IMR-90 (cell line): ENCODE results near the gene SPTB. TPM values are rescaled to one million over a fixed set of nuclear protein-coding genes. Genes with fewer than 3 reads are reported as not detected.

ENCODE experiments used
- ATAC-seq: fragments of 200-7000 bp; cut with Tn5 transposase; 2 replicates; pipeline ENCODE4 v1.9.1; 2020; ENCODE audit warnings: low read depth, mild to moderate bottlenecking, moderate library complexity
- BruUV-seq: library from RNA; stranded (reverse); fragments of 400-500 nt; replicated peaks from 2 replicates; lab custom pipeline; 2021; lab: Mats Ljungman, UMichigan
- CTCF ChIA-PET: fragments of 300-600 bp; formaldehyde crosslinking; extraction: SDS; loops from one replicate; lab custom pipeline; 2021; ENCODE audit warnings: antibody characterized with exemption; lab: Yijun Ruan, JAX
- POLR2A ChIA-PET: fragments of 300-600 bp; sonication (Branson Sonifier 250); formaldehyde crosslinking; loops from one replicate; lab custom pipeline; 2022; ENCODE audit warnings: antibody characterized with exemption; ENCODE audit not compliant: unreplicated experiment; lab: Charles Lee
- DNase-seq: peaks from one replicate; pipeline ENCODE4 v3.0.0; 2013
- H2AFZ ChIP-seq: replicated peaks from 2 replicates; pipeline ENCODE3; 2013; ENCODE audit warnings: low read length, mild to moderate bottlenecking; ENCODE audit not compliant: poor library complexity
- H2AK5ac ChIP-seq: 2 replicates; pipeline ENCODE4 v1.6.1; 2013; ENCODE audit warnings: low read depth, low read length, inconsistent platforms
- H2AK9ac ChIP-seq: replicated peaks from 2 replicates; pipeline ENCODE3; 2013; ENCODE audit warnings: mild to moderate bottlenecking, low read depth, low read length, moderate library complexity; ENCODE audit not compliant: poor library complexity
- H2BK120ac ChIP-seq: 2 replicates; pipeline ENCODE4 v1.6.1; 2013; ENCODE audit warnings: low read depth, low read length, inconsistent platforms
- H2BK15ac ChIP-seq: 3 replicates; pipeline ENCODE4 v1.6.1; 2013; ENCODE audit warnings: low read depth, low read length, inconsistent platforms
- H2BK20ac ChIP-seq: 2 replicates; pipeline ENCODE4 v1.6.1; 2013; ENCODE audit warnings: low read depth, mild to moderate bottlenecking, inconsistent platforms, low read length, moderate library complexity
- H2BK5ac ChIP-seq: 2 replicates; pipeline ENCODE4 v1.6.1; 2013; ENCODE audit warnings: mild to moderate bottlenecking, low read depth, low read length, inconsistent platforms; ENCODE audit not compliant: poor library complexity, severe bottlenecking
- H3K14ac ChIP-seq: replicated peaks from 2 replicates; pipeline ENCODE4 v1.6.1; 2013; ENCODE audit warnings: low read depth, low read length, inconsistent platforms
- H3K18ac ChIP-seq: 2 replicates; pipeline ENCODE4 v1.6.1; 2013; ENCODE audit warnings: low read depth, low read length, control low read depth
- H3K23ac ChIP-seq: 2 replicates; pipeline ENCODE4 v1.6.1; 2013; ENCODE audit warnings: low read depth, low read length, inconsistent platforms
- H3K27ac ChIP-seq: 2 replicates; pipeline ENCODE4 v1.5.1; 2013; ENCODE audit warnings: mild to moderate bottlenecking, control low read depth, low read length; ENCODE audit not compliant: insufficient read depth
- H3K27me3 ChIP-seq: 2 replicates; pipeline ENCODE4 v1.6.1; 2013; ENCODE audit warnings: low read length; ENCODE audit not compliant: control insufficient read depth, insufficient read depth
- H3K36me3 ChIP-seq: 2 replicates; pipeline ENCODE4 v1.6.1; 2013; ENCODE audit warnings: low read length, mixed read lengths; ENCODE audit not compliant: control insufficient read depth, insufficient read depth
- H3K4ac ChIP-seq: 2 replicates; pipeline ENCODE4 v1.6.1; 2013; ENCODE audit warnings: low read depth, low read length, inconsistent platforms
- H3K4me1 ChIP-seq: 2 replicates; pipeline ENCODE4 v1.6.1; 2013; ENCODE audit warnings: low read length, mixed read lengths; ENCODE audit not compliant: control insufficient read depth, insufficient read depth
- H3K4me2 ChIP-seq: 2 replicates; pipeline ENCODE4 v1.6.1; 2013; ENCODE audit warnings: low read depth, mild to moderate bottlenecking, control low read depth, low read length, moderate library complexity
- H3K4me3 ChIP-seq: 2 replicates; pipeline ENCODE4 v1.5.1; 2013; ENCODE audit warnings: low read depth, mild to moderate bottlenecking, control low read depth, low read length, moderate library complexity; ENCODE audit not compliant: insufficient read depth
- H3K56ac ChIP-seq: 2 replicates; pipeline ENCODE4 v1.6.1; 2013; ENCODE audit warnings: low read length, inconsistent platforms; ENCODE audit not compliant: insufficient read depth; ENCODE audit errors: extremely low read depth
- H3K79me1 ChIP-seq, 2 experiments: 2 replicates each; pipeline ENCODE4 v1.6.1; 2013; ENCODE audit warnings: low read length in 2 of 2, inconsistent platforms in 1 of 2, low read depth in 1 of 2
- H3K9ac ChIP-seq: 2 replicates; pipeline ENCODE4 v1.6.1; 2013; ENCODE audit warnings: low read depth, low read length, control low read depth
- H3K9me1 ChIP-seq: 2 replicates; pipeline ENCODE4 v1.6.1; 2013; ENCODE audit warnings: low read length, inconsistent platforms; ENCODE audit not compliant: insufficient read depth
- H3K9me3 ChIP-seq: 2 replicates; pipeline ENCODE4 v1.6.1; 2013; ENCODE audit warnings: low read length; ENCODE audit not compliant: control insufficient read depth, insufficient read depth
- H4K20me1 ChIP-seq: 2 replicates; pipeline ENCODE4 v1.6.1; 2013; ENCODE audit warnings: low read length, inconsistent platforms; ENCODE audit not compliant: insufficient read depth
- H4K5ac ChIP-seq: 2 replicates; pipeline ENCODE4 v1.6.1; 2013; ENCODE audit warnings: mild to moderate bottlenecking, low read depth, low read length, control low read depth
- H4K8ac ChIP-seq, 2 experiments: 2 replicates each; pipeline ENCODE4 v1.6.1; 2013; ENCODE audit warnings: low read depth in 2 of 2, low read length in 2 of 2, control low read depth in 1 of 2, inconsistent platforms in 1 of 2
- H4K91ac ChIP-seq: 2 replicates; pipeline ENCODE4 v1.6.1; 2013; ENCODE audit warnings: low read depth, low read length, inconsistent platforms; ENCODE audit not compliant: insufficient read depth
- RFX5 ChIP-seq: IDR thresholded peaks from 2 replicates; pipeline ENCODE4 v1.8.0; 2012; ENCODE audit warnings: low read depth, mild to moderate bottlenecking, low read length, moderate library complexity
- SMC3 ChIP-seq: fragments of 150-350 bp; IDR thresholded peaks from 2 replicates; pipeline ENCODE4 v1.6.1; 2016; ENCODE audit warnings: low read depth, mild to moderate bottlenecking, antibody characterized with exemption, low read length, moderate library complexity
- WGBS, 2 experiments: methylation state at CpG; one replicate each; pipeline versions ENCODE4 v1.1.5 to v1.1.7; 2013; ENCODE audit warnings: missing lambda C conversion rate in 2 of 2; ENCODE audit not compliant: insufficient read length in 1 of 2; ENCODE audit errors: extremely low coverage in 2 of 2; 5-methylcytosine and 5-hydroxymethylcytosine counted together
- dilution Hi-C: fragments of 300-500 bp; cut with HindIII; formaldehyde crosslinking; loops from one replicate; pipeline ENCODE4 v1.14.3; 2018; ENCODE audit warnings: low sequenced_read_pairs; ENCODE audit not compliant: unreplicated experiment
- in situ Hi-C: fragments of 300-500 bp; cut with MboI; formaldehyde crosslinking; loops from 3 replicates; pipeline ENCODE4 v1.14.3; 2019; ENCODE audit warnings: low sequenced_read_pairs, inconsistent platforms, mixed read lengths
- intact Hi-C: fragments of 100-400 bp; cut with micrococcal nuclease; formaldehyde crosslinking; loops from 2 replicates; pipeline ENCODE4 v1.10.0; 2022
- polyA plus RNA-seq, 3 experiments: library from polyadenylated mRNA; depleted of rRNA; stranded (reverse); fragments of >200 nt; gene quantifications; 2 replicates each; pipeline ENCODE4 v1.2.3, GENCODE V29; 2012; ENCODE audit warnings: low replicate concordance in 1 of 3
- total RNA-seq: library from RNA; depleted of rRNA; stranded (reverse); fragments of >200 nt; gene quantifications from 2 replicates; pipeline ENCODE4 v1.2.3, GENCODE V29; 2012

SPTB gene
- total and polyA plus RNA-seq, 2 of the 4 experiments (the other 2 are of a cell fraction) = under 0.01 to 0.07 TPM

DNA sequence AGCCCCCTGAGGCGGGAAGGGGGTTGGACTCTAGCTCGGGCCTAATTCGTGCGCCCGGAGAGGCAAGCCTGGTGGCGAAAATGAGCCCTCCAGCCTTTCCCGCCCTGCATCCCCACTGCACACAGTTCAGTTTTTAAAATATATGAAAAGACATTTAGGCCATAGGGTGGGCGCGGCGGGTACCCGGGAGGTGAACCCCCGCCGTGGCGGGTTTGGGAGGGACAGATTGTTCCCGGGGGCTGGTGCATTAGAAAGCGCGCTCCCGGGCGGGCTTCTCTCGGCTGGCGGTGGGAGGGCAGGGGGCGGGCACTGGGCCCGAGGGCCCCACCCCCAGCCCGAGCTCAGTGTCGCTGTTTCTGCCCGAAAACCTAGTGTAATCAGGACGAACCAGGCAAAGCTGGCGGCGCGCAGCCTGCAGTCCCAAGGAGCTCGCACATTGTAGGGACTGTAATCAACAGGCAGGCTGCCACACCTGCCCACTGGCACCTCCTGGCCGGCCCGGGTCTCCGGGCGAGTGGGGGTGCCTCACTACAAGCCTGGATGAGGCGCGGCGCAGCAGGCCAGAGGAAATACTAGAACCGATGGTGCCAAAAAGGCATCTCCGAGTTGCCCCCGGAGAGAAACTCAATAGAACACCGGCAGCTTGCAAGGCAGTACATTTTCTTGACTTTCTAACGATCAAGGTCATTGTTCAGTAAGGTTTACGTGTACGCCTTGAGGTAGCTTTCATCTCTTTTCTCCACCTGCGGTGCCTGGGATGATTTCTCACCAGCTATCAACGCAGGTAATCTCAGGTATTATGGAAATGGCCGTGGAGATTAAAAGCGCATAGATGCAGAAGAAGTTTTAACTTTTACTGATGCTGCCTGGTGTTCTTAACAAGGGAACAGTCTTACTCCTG lies 764 bp upstream of the SPTB start:
- Histone ChIP-seq H3K9me1 (no peaks in the 10 kb centered on the region), H3K4me1 (peaks cover 2% of the 10 kb centered on the region; the same call in 1 of the 2 replicates), H3K27me3 (peaks cover 81% of the 10 kb centered on the region), H3K9ac (no peak overlapping the region), H4K20me1 (no peaks in the 10 kb centered on the region), H3K4me3 (no peak overlapping the region; the same call in 1 of the 2 replicates), H2BK15ac (no peak overlapping the region), H3K18ac (no peak overlapping the region), H2BK120ac (no peak overlapping the region), H4K8ac (no peak overlapping the region), H3K4me2 (peak overlapping the region; percentile 70), H4K5ac (no peak overlapping the region), H3K9me3 (peaks cover 2% of the 10 kb centered on the region; the same call in 1 of the 2 replicates), H2AFZ (peak overlapping the region; percentile 90), H3K23ac (no peak overlapping the region), H3K14ac (no peak overlapping the region), H4K91ac (no peak overlapping the region), H3K4ac (no peak overlapping the region), H3K79me1 (no peaks in the 10 kb centered on the region), H2BK20ac (no peak overlapping the region), H3K36me3 (no peaks in the 10 kb centered on the region), H3K27ac (no peak overlapping the region), H2AK9ac (no peak overlapping the region), H3K56ac (no peak overlapping the region), H2BK5ac (no peak overlapping the region), H2AK5ac (no peak overlapping the region)
- DNase-seq (no peak), ATAC-seq (peak; percentile 64)
- BruUV-seq = no TSS peak
- 1% methylated on average over 20 of the region's 49 CpGs; no CpG with 5 or more reads in 1 of the 2 experiments for WGBS, 2 experiments
- in situ Hi-C loops (no loop called here), intact Hi-C loops (no loop called here), dilution Hi-C loops (no loop called here)
- POLR2A ChIA-PET = interaction anchor here (0.7 kb wide), 1 partner anchor 19 kb away, joined by 4 read pairs; no protein-coding TSS in a partner anchor
- CTCF ChIA-PET = interaction anchor here (1.1 to 3.0 kb wide), 2 partner anchors 11 kb away, joined by 4 to 20 read pairs; no protein-coding TSS in a partner anchor
- TF ChIP-seq SMC3 = no peak
- TF ChIP-seq RFX5 = no peak
